DND-41 (cell line): ENCODE data around the gene ACAD10.
"Not testable (repeated sequence)": the region's sequence is repeated elsewhere in the genome, so short reads cannot be mapped to it uniquely, and the experiment has no call there.

Source experiments
- EZH2 ChIP-seq: IDR thresholded peaks from 3 replicates; pipeline ENCODE4 v1.6.1; 2012; ENCODE audit warnings: borderline replicate concordance, low read depth, mild to moderate bottlenecking, moderate library complexity, low read length, inconsistent platforms; ENCODE audit not compliant: severe bottlenecking
- TF ChIP-seq, protein P1 (sequence below): IDR thresholded peaks from 2 replicates; pipeline ENCODE4 v1.5.1; 2012; ENCODE audit warnings: borderline replicate concordance, low read length, moderate library complexity, mild to moderate bottlenecking; ENCODE audit not compliant: poor library complexity, severe bottlenecking; ENCODE audit errors: extremely low read depth

DNA sequence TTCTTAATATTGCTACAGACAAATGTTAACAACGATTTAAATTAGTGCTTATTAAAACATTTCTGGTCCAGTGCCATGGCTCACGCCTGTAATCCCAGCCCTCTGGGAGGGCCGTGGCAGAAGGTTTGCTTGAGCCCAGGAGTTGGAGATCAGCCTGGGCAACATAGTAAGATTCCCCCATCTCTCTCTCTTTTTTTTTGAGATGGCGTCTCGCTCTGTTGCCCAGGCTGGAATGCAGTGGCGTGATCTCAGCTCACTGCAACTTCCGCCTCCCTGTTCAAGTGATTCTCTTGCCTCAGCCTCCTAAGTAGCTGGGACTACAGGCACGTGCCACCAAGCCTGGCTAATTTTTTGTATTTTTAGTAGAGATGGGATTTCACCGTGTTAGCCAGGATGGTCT lies 33.3 kb upstream of the ACAD10 start:
- not testable (repeated sequence) for TF ChIP-seq EZH2
- TF ChIP-seq, protein P1, sequence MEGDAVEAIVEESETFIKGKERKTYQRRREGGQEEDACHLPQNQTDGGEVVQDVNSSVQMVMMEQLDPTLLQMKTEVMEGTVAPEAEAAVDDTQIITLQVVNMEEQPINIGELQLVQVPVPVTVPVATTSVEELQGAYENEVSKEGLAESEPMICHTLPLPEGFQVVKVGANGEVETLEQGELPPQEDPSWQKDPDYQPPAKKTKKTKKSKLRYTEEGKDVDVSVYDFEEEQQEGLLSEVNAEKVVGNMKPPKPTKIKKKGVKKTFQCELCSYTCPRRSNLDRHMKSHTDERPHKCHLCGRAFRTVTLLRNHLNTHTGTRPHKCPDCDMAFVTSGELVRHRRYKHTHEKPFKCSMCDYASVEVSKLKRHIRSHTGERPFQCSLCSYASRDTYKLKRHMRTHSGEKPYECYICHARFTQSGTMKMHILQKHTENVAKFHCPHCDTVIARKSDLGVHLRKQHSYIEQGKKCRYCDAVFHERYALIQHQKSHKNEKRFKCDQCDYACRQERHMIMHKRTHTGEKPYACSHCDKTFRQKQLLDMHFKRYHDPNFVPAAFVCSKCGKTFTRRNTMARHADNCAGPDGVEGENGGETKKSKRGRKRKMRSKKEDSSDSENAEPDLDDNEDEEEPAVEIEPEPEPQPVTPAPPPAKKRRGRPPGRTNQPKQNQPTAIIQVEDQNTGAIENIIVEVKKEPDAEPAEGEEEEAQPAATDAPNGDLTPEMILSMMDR: not testable (repeated sequence)
